GM12892 (cell line): ENCODE results near the gene CYTH3.

Experiments
- POLR2AphosphoS5 ChIP-seq: IDR thresholded peaks from 2 replicates; pipeline ENCODE4 v1.6.1; 2011; ENCODE audit warnings: low read depth, low read length, control low read depth
- TAF1 ChIP-seq: IDR thresholded peaks from 2 replicates; pipeline ENCODE4 v1.6.1; 2011; ENCODE audit warnings: low read depth, mild to moderate bottlenecking, control low read depth, low read length, borderline replicate concordance

DNA sequence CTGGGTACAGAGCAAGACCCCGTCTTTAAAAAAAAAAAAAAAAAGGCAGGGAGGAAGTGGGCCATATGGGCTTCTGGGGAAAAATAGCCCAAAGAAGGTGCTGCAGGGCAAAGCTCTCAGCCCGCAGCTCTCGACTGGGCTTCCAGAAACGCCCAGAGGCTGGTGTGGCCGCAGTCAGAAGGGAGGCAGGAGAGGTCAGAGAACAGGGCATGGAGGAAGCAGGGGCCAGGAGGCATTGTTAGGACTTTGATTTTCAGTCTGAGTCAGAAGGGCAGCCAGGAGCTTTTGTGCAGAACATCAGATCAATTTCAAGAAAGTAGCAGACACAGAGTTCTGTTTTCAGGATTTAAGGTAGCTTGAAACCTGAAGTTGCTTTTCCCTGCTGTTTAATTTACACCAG, 35.3 kb upstream of the CYTH3 start:
- TF ChIP-seq POLR2AphosphoS5 = no peak
- no peak for TF ChIP-seq TAF1
